Ammon's horn (tissue), 1 donor: ENCODE results near the gene TCF7L1.
A peak's percentile ranks its signal among the peaks of the same experiment; 100 is the strongest.

ENCODE experiments used
- DNase-seq: peaks from one replicate; pipeline ENCODE4 v3.0.0-alpha.2; 2016; ENCODE audit warnings: low spot score

Gene TCF7L1

GRCh38 chr2:85164145-85164569 is 31.0 kb downstream of the TCF7L1 start:
- peak; percentile 41 for DNase-seq

GRCh38 chr2:85165088-85165690 is 32.0 kb downstream of the TCF7L1 start:
- no peak for DNase-seq

GRCh38 chr2:85166021-85166420 is 32.8 kb downstream of the TCF7L1 start:
- no peak for DNase-seq

GRCh38 chr2:85167479-85167878 is 34.3 kb downstream of the TCF7L1 start:
- no peak for DNase-seq

DNA sequence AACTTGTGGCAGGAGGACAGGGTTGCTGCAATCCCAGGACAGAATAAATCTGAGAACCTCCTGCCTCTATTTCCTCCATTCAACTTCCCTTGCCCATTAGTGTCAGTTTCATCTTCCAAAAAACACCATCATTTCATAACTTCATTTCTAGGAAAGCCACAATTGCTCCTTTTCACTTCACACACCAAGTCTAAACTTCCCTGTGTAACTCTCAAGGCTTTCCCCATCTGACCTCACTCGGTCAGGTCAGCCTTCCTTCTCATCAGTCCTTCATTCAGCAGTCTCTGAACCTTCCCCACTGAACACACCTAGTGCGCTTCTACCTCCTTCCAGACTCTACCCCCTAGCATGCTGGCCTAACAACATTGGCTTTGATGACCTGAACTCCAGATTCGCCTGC is 35.8 kb downstream of the TCF7L1 start:
- DNase-seq = no peak

DNA sequence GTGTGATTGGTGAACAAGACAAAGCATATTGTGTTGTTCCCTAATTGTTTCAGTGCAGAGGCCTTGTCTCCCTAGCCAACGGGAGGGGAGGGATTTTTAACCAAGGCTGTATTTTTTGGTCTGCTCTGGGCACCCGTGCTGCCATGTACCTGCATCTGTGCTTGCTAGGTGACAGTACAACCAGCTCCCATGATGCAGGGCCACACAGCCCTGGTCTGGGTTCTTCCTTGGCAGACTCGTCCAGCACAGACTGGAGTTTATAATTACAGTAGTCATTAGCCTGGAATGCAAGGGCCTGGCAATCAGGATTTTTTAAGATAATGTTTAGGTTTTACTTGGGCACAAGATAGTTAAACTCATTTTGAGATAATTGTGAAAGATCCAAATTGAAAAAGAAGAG is 36.4 kb downstream of the TCF7L1 start:
- no peak for DNase-seq

- no peak for DNase-seq
Observed at GRCh38 chr2:85170938-85171475, 37.8 kb downstream of the TCF7L1 start.

- DNase-seq = no peak
Observed at GRCh38 chr2:85171916-85172315, 38.7 kb downstream of the TCF7L1 start.

DNA sequence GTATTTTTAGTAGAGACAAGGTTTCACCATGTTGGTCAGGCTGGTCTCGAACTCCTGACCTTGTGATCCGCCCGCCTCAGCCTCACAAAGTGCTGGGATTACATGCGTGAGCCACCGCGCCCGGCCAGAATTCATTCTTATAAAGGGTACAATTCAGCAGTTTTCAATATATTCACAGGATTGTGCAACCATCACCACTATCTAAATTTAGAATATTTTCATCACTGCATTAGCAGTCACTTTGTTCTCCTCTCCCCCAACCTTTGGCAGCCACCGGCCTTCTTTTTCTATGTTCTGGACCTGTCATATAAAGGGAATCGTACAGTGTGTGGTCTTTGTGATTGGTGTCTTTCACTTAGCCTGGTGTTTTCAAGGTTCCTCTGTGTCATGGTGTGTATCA is 40.7 kb downstream of the TCF7L1 start:
- no peak for DNase-seq

DNA sequence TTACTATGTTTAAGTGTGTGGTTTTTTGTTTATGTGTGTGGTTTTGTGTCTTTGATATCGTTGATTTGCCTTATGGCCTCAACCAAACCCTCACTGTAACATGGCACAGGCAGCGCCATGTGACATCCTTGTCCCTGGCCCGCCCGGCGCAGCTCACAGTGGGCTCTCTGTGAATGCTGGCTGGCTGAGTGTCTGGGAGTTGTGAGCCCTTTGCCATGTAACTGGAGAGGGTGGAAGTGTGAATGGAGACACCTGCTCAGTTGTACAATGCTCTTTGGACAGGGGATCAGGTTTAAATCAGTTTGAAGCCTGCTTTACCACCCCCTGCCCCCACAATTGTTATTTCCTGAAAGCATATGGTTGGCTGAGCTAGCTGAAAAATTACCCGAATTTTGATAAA is 41.8 kb downstream of the TCF7L1 start:
- no peak for DNase-seq

- no peak for DNase-seq
Observed at GRCh38 chr2:85175369-85176299, 42.4 kb downstream of the TCF7L1 start.

- DNase-seq = no peak
Observed at GRCh38 chr2:85177031-85177824, 44.0 kb downstream of the TCF7L1 start.

GRCh38 chr2:85178154-85178553 is 45.0 kb downstream of the TCF7L1 start:
- no peak for DNase-seq

- DNase-seq = no peak
Observed at GRCh38 chr2:85178980-85179411, 45.8 kb downstream of the TCF7L1 start.

DNA sequence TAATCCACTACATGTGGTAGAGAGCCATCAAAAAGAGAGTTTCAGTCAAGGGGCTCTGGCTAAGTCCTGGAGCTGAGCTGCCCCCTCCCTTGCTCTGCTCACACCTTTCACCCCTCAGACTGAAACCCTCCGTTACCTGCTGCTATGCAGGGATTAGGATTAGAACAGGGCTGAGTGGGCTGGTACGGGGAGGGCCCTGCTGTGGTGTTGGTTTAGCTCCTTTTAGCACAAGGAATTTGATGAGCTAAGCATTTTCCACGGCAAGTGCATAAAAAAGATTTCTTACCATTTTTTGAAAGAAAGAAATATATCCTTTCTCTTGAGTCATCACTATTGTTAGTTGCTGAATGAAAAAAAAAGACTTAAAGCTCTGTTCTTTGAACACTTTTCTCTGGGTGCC is 46.3 kb downstream of the TCF7L1 start:
- DNase-seq = no peak

GRCh38 chr2:85180322-85181133 is 47.3 kb downstream of the TCF7L1 start:
- DNase-seq = no peak

GRCh38 chr2:85181134-85181631 is 48.0 kb downstream of the TCF7L1 start:
- DNase-seq = no peak

GRCh38 chr2:85181844-85182456 is 48.8 kb downstream of the TCF7L1 start:
- no peak for DNase-seq

- no peak for DNase-seq
Observed at GRCh38 chr2:85183076-85183475, 49.9 kb downstream of the TCF7L1 start.

DNA sequence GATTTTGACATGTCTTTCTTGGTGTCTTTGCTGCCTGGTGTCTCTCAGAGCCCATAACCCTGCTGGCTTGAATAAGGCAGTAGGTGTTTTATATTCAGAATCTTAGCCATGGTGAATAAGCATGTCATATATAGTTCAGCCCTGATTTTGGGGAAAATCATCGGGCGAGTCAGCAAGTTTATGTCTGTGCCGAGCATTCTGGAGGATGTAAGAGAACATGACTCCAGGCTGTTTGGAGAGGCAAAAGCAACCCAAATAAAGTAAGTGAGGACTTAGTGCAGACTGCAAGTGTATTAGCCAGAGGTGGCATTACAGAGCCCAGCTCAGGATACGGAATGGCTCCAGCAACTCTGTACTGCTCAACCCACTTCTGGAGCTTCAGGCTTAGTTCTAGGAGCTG is 50.3 kb downstream of the TCF7L1 start:
- DNase-seq = no peak

- no peak for DNase-seq
Observed at GRCh38 chr2:85184231-85184630, 51.0 kb downstream of the TCF7L1 start.
